ENCODE measurements around the gene PEAK3.

GRCh38 chr19:2268861-2269243 is 13.1 kb downstream of the PEAK3 start:
- TF ChIP-seq POLR2A (IDR thresholded peaks at IDR 0.05): no peak
- no peak for TF ChIP-seq CTCF (IDR thresholded peaks at IDR 0.05)
- TF ChIP-seq POLR2AphosphoS5 (IDR thresholded peaks at IDR 0.05; ENCODE audit: insufficient read depth in 1 of 2, low read depth in 1 of 2): no peak
